ENCODE results near the gene IL13RA1.
"Not testable (repeated sequence)": the region's sequence is repeated elsewhere in the genome, so short reads cannot be mapped to it uniquely, and the experiment has no call there.

Gene IL13RA1

GRCh38 chrX:118726887-118727685, at the start of gene IL13RA1:
IL13RA1 (plus strand) TSS chrX:118727606; CDS start chrX:118727639, 33 bp downstream.
- Mint-ChIP-seq H3K4me3 (peak within 1 kb of the TSS; percentile 71), H3K36me3 (no peaks in the 10 kb centered on the region), H3K27ac (no peak within 1 kb of the TSS), H3K27me3 (peaks cover 10% of the 10 kb centered on the region), H3K4me1 (no peaks in the 10 kb centered on the region), H3K9me3 (no peaks in the 10 kb centered on the region)

GRCh38 chrX:118679290-118679689, 48.1 kb upstream of the IL13RA1 start:
- Mint-ChIP-seq H3K9me3 (no peaks in the 10 kb centered on the region), H3K4me1 (no peaks in the 10 kb centered on the region), H3K27me3 (no peaks in the 10 kb centered on the region), H3K4me3 (no peak overlapping the region), H3K27ac (no peak overlapping the region), H3K36me3 (no peaks in the 10 kb centered on the region)

GRCh38 chrX:118682258-118683014, 45.0 kb upstream of the IL13RA1 start:
- H3K27ac Mint-ChIP-seq: no peak overlapping the region
- H3K27me3 Mint-ChIP-seq: no peaks in the 10 kb centered on the region
- H3K9me3 Mint-ChIP-seq: no peaks in the 10 kb centered on the region
- H3K36me3 Mint-ChIP-seq: peaks cover 2% of the 10 kb centered on the region
- H3K4me3 Mint-ChIP-seq: no peak overlapping the region
- no peaks in the 10 kb centered on the region for H3K4me1 Mint-ChIP-seq

GRCh38 chrX:118685393-118685792, 42.0 kb upstream of the IL13RA1 start:
- H3K4me1 Mint-ChIP-seq: no peaks in the 10 kb centered on the region
- H3K27ac Mint-ChIP-seq: no peak overlapping the region
- H3K36me3 Mint-ChIP-seq: peaks cover 7% of the 10 kb centered on the region
- no peaks in the 10 kb centered on the region for H3K27me3 Mint-ChIP-seq
- H3K4me3 Mint-ChIP-seq: no peak overlapping the region
- H3K9me3 Mint-ChIP-seq: no peaks in the 10 kb centered on the region

- no peak overlapping the region for H3K4me3 Mint-ChIP-seq
- H3K27me3 Mint-ChIP-seq: no peaks in the 10 kb centered on the region
- no peaks in the 10 kb centered on the region for H3K4me1 Mint-ChIP-seq
- H3K27ac Mint-ChIP-seq: no peak overlapping the region
- H3K9me3 Mint-ChIP-seq: no peaks in the 10 kb centered on the region
- H3K36me3 Mint-ChIP-seq: peaks cover 7% of the 10 kb centered on the region
Observed at GRCh38 chrX:118688935-118689334, 38.5 kb upstream of the IL13RA1 start.

- Mint-ChIP-seq H3K27me3 (no peaks in the 10 kb centered on the region), H3K9me3 (no peaks in the 10 kb centered on the region), H3K27ac (no peak overlapping the region), H3K4me3 (no peak overlapping the region), H3K4me1 (no peaks in the 10 kb centered on the region), H3K36me3 (peaks cover 2% of the 10 kb centered on the region)
Observed at GRCh38 chrX:118693843-118694242, 33.6 kb upstream of the IL13RA1 start.

GRCh38 chrX:118694638-118695037, 32.8 kb upstream of the IL13RA1 start:
- Mint-ChIP-seq H3K4me1 (no peaks in the 10 kb centered on the region), H3K27ac (no peak overlapping the region), H3K36me3 (no peaks in the 10 kb centered on the region)

GRCh38 chrX:118698516-118699170, 28.8 kb upstream of the IL13RA1 start:
- no peaks in the 10 kb centered on the region for H3K36me3 Mint-ChIP-seq
- H3K9me3 Mint-ChIP-seq: no peaks in the 10 kb centered on the region
- peak overlapping the region; percentile 76 for H3K27ac Mint-ChIP-seq
- H3K4me3 Mint-ChIP-seq: no peak overlapping the region
- no peaks in the 10 kb centered on the region for H3K4me1 Mint-ChIP-seq
- H3K27me3 Mint-ChIP-seq: no peaks in the 10 kb centered on the region

More at GRCh38 chrX:118694638-118695037, 32.8 kb upstream of the IL13RA1 start:
- H3K9me3 Mint-ChIP-seq: no peaks in the 10 kb centered on the region
- no peak overlapping the region for H3K4me3 Mint-ChIP-seq
- no peaks in the 10 kb centered on the region for H3K27me3 Mint-ChIP-seq

- H3K27ac Mint-ChIP-seq: peak overlapping the region; percentile 31
- H3K27me3 Mint-ChIP-seq: no peaks in the 10 kb centered on the region
- H3K36me3 Mint-ChIP-seq: no peaks in the 10 kb centered on the region
- H3K4me1 Mint-ChIP-seq: no peaks in the 10 kb centered on the region
- H3K9me3 Mint-ChIP-seq: no peaks in the 10 kb centered on the region
- H3K4me3 Mint-ChIP-seq: no peak overlapping the region
Observed at GRCh38 chrX:118702741-118703140, 24.7 kb upstream of the IL13RA1 start.

- peaks cover 5% of the 10 kb centered on the region for H3K4me1 Mint-ChIP-seq
- no peaks in the 10 kb centered on the region for H3K9me3 Mint-ChIP-seq
- H3K27ac Mint-ChIP-seq: no peak overlapping the region
- no peak overlapping the region for H3K4me3 Mint-ChIP-seq
- H3K27me3 Mint-ChIP-seq: no peaks in the 10 kb centered on the region
- H3K36me3 Mint-ChIP-seq: no peaks in the 10 kb centered on the region
Observed at GRCh38 chrX:118706681-118707080, 20.7 kb upstream of the IL13RA1 start.

GRCh38 chrX:118714521-118714920, 12.9 kb upstream of the IL13RA1 start:
- no peaks in the 10 kb centered on the region for H3K4me1 Mint-ChIP-seq

GRCh38 chrX:118715917-118716316, 11.5 kb upstream of the IL13RA1 start:
- not testable (repeated sequence) for H3K27me3 Mint-ChIP-seq, H3K4me1 Mint-ChIP-seq, H3K4me3 Mint-ChIP-seq, H3K36me3 Mint-ChIP-seq, H3K9me3 Mint-ChIP-seq, H3K27ac Mint-ChIP-seq

More at GRCh38 chrX:118714521-118714920, 12.9 kb upstream of the IL13RA1 start:
- H3K27ac Mint-ChIP-seq: no peak overlapping the region
- H3K27me3 Mint-ChIP-seq: no peaks in the 10 kb centered on the region
- no peaks in the 10 kb centered on the region for H3K36me3 Mint-ChIP-seq
- no peak overlapping the region for H3K4me3 Mint-ChIP-seq
- no peaks in the 10 kb centered on the region for H3K9me3 Mint-ChIP-seq

GRCh38 chrX:118716833-118717232, 10.6 kb upstream of the IL13RA1 start:
- not testable (repeated sequence) for H3K36me3 Mint-ChIP-seq, H3K27me3 Mint-ChIP-seq, H3K4me1 Mint-ChIP-seq, H3K27ac Mint-ChIP-seq, H3K4me3 Mint-ChIP-seq, H3K9me3 Mint-ChIP-seq

GRCh38 chrX:118717678-118718391, 9.6 kb upstream of the IL13RA1 start:
- Mint-ChIP-seq H3K36me3 (no peaks in the 10 kb centered on the region), H3K9me3 (no peaks in the 10 kb centered on the region), H3K4me3 (no peak overlapping the region), H3K27me3 (no peaks in the 10 kb centered on the region), H3K27ac (no peak overlapping the region), H3K4me1 (no peaks in the 10 kb centered on the region)

- no peak overlapping the region for H3K4me3 Mint-ChIP-seq
- H3K9me3 Mint-ChIP-seq: no peaks in the 10 kb centered on the region
- no peak overlapping the region for H3K27ac Mint-ChIP-seq
- H3K27me3 Mint-ChIP-seq: no peaks in the 10 kb centered on the region
- H3K36me3 Mint-ChIP-seq: no peaks in the 10 kb centered on the region
- H3K4me1 Mint-ChIP-seq: no peaks in the 10 kb centered on the region
Observed at GRCh38 chrX:118718737-118719136, 8.7 kb upstream of the IL13RA1 start.
